Measurements from ENCODE around the gene UBN1.

UBN1 gene

DNA sequence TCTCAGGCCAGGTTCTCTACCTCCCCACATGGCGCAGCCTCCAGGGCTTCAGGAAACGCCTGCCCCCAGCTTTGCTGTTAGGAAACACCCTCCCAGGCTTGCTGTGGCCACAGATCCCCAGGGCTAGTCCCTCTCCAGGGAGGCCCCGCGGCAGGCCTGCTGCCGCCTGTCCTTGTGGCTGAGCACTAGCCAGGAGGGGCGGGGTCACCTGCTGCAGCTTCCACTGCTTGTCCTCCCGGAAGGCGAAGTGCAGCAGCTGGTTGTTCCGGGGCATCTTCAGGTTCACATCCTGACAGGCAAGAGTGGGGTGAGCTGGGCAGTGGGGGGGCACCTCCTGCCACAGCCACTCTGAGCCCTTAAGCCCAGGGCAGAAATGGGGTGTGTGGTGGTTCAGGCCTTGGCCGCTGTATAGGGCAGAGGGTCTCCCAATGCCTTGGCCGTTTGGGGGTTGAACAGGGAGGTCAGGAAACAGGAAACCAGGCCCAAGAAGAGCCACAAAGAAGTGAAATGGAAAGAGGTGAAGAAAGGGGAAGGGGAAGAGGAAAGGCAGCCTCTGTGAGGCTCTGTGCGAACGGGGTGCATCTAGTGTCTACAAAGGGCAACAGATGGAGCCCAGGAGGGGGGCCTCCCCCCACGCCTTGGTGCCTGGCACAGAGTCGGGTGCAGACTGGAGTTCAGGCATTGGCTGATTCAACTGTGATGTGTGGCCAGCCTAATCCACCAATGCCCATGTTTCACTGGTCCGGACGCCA is 46.8 kb upstream of the UBN1 start:
- no peaks in the 10 kb centered on the region for H3K27me3 ChIP-seq (ENCODE audit: insufficient read depth, low read depth, severe bottlenecking)
- peak overlapping the region; percentile 63 for H3K4me3 ChIP-seq (ENCODE audit: low read depth, low read length)
- H3K27ac ChIP-seq = peak overlapping the region; percentile 95
- TF ChIP-seq, protein P1, sequence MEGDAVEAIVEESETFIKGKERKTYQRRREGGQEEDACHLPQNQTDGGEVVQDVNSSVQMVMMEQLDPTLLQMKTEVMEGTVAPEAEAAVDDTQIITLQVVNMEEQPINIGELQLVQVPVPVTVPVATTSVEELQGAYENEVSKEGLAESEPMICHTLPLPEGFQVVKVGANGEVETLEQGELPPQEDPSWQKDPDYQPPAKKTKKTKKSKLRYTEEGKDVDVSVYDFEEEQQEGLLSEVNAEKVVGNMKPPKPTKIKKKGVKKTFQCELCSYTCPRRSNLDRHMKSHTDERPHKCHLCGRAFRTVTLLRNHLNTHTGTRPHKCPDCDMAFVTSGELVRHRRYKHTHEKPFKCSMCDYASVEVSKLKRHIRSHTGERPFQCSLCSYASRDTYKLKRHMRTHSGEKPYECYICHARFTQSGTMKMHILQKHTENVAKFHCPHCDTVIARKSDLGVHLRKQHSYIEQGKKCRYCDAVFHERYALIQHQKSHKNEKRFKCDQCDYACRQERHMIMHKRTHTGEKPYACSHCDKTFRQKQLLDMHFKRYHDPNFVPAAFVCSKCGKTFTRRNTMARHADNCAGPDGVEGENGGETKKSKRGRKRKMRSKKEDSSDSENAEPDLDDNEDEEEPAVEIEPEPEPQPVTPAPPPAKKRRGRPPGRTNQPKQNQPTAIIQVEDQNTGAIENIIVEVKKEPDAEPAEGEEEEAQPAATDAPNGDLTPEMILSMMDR (IDR thresholded peaks at IDR 0.05; ENCODE audit: low read depth, low read length) = no peak
- peaks cover 72% of the 10 kb centered on the region for H3K36me3 ChIP-seq
- peak; percentile 94 for DNase-seq
- H3K9me3 ChIP-seq (ENCODE audit: severe bottlenecking) = no peaks in the 10 kb centered on the region

DNA sequence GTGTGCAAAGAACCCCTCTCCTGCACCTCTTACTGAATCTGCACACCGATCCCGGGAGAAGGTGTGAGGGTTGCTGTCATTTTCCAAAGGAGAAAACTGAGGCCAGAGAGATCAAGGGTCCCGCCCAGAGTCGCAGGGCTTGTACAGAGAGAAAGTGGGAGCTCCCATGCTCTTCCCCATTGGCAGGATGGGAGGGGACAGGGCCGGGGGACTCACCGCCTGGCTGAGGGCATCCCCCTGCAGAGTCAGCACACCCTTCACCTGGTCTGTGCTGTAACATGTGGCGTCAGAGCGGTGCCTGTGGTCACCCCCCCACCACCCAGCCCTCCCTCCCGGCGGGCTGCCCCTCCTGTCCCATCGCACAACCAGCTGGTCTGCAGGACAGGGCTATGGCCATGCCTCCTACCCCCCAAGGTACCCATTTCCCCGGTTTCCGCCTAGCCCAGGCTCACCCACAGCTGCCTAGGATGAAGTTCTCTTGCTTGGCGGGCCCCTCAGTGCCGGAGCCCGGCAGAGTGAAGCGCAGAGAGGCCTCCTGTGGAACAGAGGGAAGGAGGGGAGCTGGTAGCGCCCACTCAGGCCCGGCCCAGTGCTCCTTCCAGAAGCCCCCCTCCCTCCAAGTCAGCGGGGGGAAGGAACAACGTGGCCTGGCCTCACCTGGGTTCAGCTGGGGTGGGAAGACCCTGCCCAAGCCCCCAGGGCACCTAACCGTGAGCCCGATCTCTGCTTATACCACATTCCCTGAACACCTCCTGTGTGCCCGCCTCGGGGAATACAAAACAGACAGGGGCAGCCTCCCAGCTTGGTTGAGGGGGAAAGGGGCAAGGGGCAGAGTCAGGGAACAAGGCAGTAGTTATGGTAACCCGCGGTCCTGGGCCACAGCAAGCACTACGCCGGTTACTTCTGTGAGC is 46.0 kb upstream of the UBN1 start:
- TF ChIP-seq, protein P1 (IDR thresholded peaks at IDR 0.05; ENCODE audit: low read depth, low read length) = no peak
- no peaks in the 10 kb centered on the region for H3K27me3 ChIP-seq (ENCODE audit: insufficient read depth, low read depth, severe bottlenecking)

DNA sequence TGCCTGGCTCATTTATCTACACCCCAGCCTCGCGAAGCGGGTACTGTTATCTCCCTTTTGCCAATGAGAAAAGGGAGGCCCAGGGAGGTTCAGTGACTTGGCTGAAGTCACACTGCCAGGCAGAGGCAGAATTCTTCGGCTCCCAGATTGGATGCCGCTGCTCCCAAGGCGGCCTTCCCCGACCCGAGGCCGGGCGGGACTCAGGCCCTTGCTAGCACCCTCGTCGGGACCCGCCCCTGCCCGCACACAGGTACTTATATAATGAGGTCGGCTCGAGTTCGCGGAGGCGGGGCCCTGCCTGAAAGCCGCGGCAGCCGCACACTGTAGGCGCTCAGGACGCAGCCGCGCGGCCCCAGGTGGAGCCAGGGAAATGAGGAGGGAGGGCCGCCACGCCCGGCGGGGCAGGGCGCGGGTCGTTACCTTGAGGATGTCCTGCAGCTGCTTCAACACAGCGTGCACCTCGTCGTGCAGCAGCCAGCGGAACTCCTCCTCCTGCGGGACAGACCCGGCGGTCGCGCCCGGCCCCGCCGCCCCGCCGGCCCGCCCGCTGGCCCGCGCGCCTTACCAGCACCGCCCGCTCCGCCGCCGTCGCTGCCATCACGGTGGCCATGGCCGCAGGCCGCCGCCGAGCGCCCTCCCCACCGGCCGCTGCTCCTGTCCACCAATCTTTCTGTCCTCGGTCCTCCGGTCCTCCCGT is 45.2 kb upstream of the UBN1 start, which contains the start of gene ROGDI:
TSS of gene ROGDI (minus strand) at position 672 of the 697 bp plus-strand sequence. CDS start at position 610, 62 bp downstream.
- peak; percentile 95 for DNase-seq
- Histone ChIP-seq H3K36me3 (peaks cover 72% of the 10 kb centered on the region), H3K9me3 (ENCODE audit: severe bottlenecking) (no peaks in the 10 kb centered on the region)

More for the DNA sequence above, 46.0 kb upstream of the UBN1 start:
- H3K4me3 ChIP-seq (ENCODE audit: low read depth, low read length) = peak overlapping the region; percentile 63
- H3K27ac ChIP-seq = peak overlapping the region; percentile 95
- DNase-seq = no peak
- H3K9me3 ChIP-seq (ENCODE audit: severe bottlenecking) = no peaks in the 10 kb centered on the region
- peaks cover 71% of the 10 kb centered on the region for H3K36me3 ChIP-seq

DNA sequence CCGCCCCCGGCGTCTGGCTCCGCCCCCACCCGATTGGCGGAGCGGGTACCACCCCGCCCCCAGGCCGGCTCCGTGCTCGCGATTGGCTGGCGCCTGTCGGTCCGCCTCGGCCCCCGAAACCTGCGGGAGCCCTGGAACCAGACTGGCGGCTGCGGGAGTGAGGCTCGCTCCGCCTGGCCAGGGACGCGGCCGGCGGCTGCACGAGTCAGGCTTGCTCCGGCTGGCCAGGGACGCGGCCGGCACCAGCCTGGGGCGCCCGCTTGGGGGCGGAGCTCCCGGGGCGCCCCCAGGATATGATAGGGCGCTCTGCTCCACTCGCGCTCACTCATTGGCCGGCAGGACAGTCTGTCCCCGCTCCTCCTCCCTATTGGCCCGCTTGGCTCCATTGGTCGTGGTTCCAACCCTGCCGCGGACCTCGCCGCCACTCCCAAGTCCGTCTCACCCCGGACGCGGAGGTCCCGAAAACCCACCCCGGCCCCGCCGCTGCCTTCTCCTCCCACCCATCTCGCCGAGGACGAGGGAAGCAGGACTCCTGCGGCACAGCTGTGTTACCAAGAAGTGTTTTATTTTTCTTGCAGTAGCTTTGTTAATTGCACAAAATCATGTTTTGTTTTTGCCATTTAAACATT is 44.5 kb upstream of the UBN1 start:
- H3K27me3 ChIP-seq (ENCODE audit: insufficient read depth, low read depth, severe bottlenecking) = no peaks in the 10 kb centered on the region
- peak overlapping the region; percentile 63 for H3K4me3 ChIP-seq (ENCODE audit: low read depth, low read length)
- H3K36me3 ChIP-seq = peaks cover 72% of the 10 kb centered on the region
- DNase-seq = peak; percentile 95
- H3K27ac ChIP-seq = peak overlapping the region; percentile 95
- no peaks in the 10 kb centered on the region for H3K9me3 ChIP-seq (ENCODE audit: severe bottlenecking)
- TF ChIP-seq, protein P1 (IDR thresholded peaks at IDR 0.05; ENCODE audit: low read depth, low read length) = no peak

More for the DNA sequence above, 45.2 kb upstream of the UBN1 start, which contains the start of gene ROGDI:
- Histone ChIP-seq H3K27ac (peak within 1 kb of the TSS; percentile 95), H3K4me3 (ENCODE audit: low read depth, low read length) (peak within 1 kb of the TSS; percentile 63), H3K27me3 (ENCODE audit: insufficient read depth, low read depth, severe bottlenecking) (no peaks in the 10 kb centered on the region)
- TF ChIP-seq, protein P1 (IDR thresholded peaks at IDR 0.05; ENCODE audit: low read depth, low read length) = no peak

DNA sequence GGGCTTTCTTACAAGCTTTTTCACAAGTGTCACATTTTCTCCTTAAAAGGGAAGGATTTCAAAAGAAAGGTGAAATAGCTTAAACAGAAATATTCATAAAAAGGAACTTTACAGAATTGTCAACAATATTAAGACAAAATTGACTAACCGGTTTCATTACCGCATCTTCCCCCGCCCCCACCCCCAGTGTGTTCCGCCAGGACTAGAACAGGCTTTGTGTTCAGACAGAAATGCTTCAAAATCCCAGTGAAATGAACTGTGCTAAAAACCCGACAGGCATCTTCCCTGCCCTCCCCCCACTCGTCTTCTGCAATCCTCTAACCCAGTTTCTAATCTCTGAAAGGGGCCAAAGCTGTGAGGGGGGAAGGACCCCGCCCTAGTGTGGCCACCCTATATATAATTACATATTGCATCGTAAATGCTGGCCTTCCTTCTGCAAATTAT is 43.9 kb upstream of the UBN1 start:
- DNase-seq = peak; percentile 51
- TF ChIP-seq, protein P1 (IDR thresholded peaks at IDR 0.05; ENCODE audit: low read depth, low read length) = no peak
- no peaks in the 10 kb centered on the region for H3K27me3 ChIP-seq (ENCODE audit: insufficient read depth, low read depth, severe bottlenecking)
- H3K36me3 ChIP-seq = peaks cover 70% of the 10 kb centered on the region
- no peaks in the 10 kb centered on the region for H3K9me3 ChIP-seq (ENCODE audit: severe bottlenecking)
- peak overlapping the region; percentile 63 for H3K4me3 ChIP-seq (ENCODE audit: low read depth, low read length)
- H3K27ac ChIP-seq = peak overlapping the region; percentile 95
